SH-SY5Y (cell line): ENCODE data around the gene PDXP.

Experiments used
- GATA2 ChIP-seq: IDR thresholded peaks from 2 replicates; pipeline ENCODE4 v1.6.1; 2011; ENCODE audit warnings: mild to moderate bottlenecking, low read depth, low read length
- GATA3 ChIP-seq: IDR thresholded peaks from 2 replicates; pipeline ENCODE4 v1.6.1; 2011; ENCODE audit warnings: low read depth, mild to moderate bottlenecking, low read length, moderate library complexity

Gene PDXP

DNA sequence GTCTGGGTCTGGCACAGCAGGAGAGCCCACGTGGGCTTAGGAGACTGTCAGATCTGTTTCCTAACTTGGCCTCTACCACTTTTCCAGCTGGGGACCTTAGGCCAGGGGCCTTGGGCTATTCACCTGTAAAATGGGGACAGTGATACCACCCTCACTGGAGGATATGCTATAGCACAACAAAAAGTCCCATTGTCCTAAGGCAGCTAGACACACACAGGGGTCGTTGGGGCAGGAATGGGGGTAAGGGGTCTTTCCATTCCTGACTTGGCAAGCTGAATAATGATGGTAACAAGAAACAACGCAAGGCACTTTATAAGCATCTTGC, 21.6 kb upstream of the PDXP start:
- TF ChIP-seq GATA2, result no peak
- no peak for TF ChIP-seq GATA3

DNA sequence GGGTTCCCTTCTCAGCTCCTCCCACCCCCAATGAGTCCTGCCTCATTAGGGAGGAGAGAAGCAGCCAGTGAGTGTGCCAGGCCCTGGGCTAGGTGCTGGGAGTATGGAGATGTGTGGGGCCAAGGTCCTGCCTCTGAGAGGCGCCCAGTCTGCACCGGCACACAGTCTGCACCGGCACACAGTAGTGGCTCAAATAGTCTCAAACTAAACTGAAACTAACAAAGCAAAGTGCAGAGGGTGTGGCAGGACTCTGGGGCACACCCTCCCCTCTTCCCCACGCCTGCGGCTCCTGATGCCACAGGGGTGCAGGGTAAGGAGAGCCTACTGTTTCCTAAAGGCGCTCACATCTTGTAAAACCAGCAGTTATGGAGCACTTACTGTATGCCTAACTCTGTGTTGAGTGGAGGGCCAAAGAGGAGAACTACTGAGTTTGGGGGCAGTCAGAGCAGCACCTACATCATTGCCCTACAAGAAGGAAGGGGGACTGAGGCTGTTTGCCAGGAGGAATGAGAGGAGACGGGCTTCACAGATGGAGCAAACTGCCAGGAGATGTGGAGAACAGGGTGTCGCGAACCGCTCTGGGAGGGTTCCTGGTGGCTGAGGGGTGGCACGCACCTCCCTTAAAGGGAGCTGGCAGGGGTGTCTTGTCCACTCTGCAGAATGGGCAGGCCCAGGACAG, 20.0 kb upstream of the PDXP start:
- TF ChIP-seq GATA3 (no peak), GATA2 (no peak)

DNA sequence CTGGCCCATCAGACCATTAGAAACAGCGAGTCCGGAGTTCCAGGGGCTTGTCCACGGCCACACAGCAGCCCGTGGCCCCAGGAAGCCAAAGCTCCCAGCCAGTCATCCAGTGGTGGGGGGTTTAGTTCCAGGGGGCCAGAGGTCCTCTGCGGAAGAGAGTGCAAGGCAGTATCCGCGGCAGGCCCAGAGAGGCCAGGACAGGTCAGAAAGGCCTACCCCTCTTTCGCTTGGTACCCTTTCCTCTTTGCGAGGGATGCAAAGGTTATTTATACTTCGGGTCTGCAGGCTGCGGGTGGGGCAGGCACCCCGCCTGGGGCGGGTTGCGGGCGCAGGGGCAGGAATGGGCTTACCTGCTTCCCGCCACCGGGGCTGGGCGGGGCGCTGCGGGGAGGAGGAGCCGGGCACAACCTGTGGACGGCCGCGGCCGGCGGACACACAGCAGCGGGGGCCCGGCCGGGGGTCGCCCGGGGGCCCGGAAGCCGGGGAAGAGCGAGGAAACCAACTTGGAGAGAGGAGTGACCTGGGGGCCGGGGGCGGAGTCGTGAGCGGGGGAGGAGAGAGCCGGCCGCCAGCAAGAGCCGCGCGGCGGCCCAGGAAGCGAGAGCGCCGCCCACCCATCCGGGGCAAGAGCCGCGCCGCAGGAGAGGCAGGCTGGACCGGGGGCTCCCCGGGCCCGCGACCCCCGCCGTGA, 19.3 kb upstream of the PDXP start, which contains the start of gene SH3BP1:
Gene SH3BP1 (plus strand): TSS at position 600 of the 691 bp plus-strand sequence. CDS start 119 bp downstream, outside the sequence.
- TF ChIP-seq GATA2, result no peak

DNA sequence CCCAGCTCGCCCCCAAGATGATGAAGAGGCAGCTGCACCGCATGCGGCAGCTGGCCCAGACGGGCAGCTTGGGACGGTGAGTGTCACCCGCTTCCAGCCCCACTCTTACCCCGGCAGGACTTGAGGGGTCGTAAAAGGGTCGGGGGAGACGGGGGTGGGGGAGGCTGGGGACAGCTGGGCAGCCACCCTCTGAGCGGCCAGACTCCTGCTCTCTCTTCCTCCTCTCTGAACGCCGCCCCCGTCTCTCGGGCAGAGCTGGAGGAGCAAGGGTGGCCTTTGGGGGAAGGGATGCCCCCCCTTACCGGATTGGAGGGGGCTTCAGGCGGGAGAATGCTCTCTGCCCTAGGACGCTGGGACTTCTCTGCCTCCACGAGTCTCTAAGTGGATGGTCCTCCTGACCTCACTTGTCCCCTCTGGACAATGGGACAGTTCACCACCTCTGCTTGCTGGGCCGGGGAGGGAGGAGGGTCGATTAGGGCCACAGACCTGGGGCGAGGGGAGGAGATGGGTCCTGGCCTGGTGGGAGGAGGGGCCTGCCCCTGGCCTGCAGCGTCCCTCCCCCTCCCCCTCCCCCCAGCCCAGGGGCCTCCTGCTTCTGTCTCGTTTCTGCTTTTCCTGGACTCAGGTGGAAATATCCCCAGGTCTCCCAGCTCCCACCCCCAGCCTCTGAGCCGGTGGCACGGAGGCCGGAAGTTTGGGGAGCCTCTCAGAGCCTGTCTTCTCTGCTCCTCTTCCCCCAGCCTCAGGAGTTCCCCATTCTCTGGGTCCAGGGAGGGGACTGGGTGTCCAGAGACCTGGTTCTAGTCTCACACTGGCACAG, 18.5 kb upstream of the PDXP start:
- no peak for TF ChIP-seq GATA3
- TF ChIP-seq GATA2, result no peak

DNA sequence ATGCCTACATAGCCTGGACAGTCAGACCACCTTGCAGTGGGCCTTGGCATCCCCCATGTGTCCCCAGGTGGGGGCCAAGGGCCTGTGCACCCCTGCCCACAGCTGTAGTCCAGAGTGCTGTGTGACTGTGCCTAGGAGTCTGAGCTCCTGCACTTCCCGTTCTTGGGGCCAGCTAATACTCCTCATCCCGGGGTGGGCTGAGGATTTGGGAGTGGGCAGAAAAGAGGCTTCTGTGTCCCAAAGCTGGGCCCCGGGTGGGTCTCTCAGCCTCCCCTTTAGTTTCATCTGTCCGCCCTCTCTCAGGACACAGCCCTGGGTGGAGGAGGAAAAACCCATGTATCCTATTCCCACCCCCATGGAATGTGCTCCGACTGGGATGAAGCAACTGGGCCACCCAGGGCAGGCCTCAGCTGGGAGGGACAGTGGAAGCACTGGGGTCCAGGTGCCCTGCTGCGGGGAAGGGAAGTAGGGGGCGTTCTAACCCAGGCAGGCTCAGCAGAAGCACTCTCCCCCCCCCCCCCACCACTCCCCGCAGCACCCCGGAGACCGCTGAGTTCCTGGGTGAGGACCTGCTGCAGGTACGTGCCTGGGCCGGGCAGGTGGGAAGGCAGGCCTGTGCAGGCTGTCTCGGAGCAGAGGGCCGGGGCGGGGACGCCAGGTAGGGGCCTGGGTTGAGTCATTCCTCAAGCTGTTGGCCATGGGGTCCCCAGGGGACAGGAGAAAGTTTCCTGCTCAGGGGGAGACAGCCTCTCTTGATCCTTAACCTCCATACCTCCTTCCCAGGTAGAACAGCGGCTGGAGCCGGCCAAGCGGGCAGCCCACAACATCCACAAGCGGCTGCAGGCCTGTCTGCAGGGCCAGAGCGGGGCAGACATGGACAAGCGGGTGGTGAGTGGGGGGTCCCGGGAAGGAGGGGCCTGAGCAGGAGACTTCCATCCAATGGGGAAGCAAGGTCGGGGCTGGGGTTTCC, 17.6 kb upstream of the PDXP start:
- TF ChIP-seq GATA3, result no peak
- TF ChIP-seq GATA2, result no peak

DNA sequence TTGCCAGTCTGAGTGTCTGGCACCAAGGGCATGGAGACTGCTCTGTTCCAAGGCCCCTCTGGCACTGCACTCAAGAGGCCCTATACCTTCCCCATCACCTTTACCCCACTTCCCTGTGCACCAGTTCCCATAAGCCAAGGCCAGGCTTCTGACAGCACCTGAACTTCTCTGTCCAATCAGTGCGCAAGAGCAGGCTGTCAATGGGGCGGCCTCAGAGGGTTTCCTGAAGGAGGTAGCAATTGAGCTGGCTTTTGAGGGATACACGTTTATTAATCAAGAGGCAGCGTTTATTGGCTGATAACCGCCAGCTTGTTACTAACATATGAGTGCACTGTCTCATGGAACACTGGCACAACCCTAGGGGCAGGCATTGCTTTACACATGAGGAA, 17.0 kb upstream of the PDXP start:
- TF ChIP-seq GATA3 (no peak), GATA2 (no peak)

DNA sequence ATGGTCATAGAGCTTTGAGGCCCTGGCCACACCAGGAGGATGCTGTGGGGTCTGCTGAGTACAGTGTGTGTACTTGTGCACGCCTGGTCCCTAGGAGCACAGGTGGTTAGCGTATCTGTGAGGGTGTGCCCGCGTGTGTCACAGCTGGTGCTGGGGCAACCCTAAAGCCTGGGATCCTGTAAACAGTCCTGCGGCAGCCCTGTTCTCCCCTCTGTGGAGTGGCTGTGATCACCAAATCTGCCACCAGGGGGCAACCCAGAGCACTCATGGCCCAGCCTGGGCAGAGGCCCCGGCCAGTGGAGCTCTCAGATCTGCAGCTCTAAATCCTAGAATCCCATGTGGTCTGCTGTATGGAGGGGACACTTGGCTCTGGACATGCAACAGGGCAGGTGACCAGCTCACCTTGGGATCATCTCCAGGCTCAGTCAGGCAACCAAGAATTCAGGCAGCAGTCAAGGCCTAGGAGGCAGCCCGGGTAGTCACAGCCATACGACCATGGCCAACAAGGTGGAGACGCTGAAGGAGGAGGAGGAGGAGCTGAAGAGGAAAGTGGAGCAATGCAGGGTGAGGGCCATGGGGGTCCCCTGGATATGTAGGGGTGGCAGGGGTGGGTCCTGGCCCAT, 15.2 kb upstream of the PDXP start:
- TF ChIP-seq GATA2 (no peak), GATA3 (no peak)

DNA sequence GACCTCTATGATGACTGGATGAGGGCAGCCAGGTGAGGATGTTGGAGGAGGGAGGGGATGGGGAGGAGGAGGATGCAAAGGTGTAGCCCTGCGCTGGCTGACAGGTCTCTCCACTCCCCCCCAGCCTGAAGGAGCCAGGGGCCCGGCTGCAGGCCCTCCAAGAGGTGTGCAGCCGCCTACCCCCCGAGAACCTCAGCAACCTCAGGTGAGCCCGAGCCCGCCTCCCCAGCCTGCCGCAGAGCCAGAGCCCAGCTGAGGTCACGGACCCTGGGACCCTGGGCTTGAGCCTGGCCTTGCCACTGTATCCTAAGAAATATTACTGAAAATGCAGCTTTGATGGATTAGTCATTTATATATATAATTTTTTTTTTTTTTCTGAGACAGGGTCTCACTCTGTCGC, 11.2 kb upstream of the PDXP start:
- TF ChIP-seq GATA2 (no peak), GATA3 (no peak)

DNA sequence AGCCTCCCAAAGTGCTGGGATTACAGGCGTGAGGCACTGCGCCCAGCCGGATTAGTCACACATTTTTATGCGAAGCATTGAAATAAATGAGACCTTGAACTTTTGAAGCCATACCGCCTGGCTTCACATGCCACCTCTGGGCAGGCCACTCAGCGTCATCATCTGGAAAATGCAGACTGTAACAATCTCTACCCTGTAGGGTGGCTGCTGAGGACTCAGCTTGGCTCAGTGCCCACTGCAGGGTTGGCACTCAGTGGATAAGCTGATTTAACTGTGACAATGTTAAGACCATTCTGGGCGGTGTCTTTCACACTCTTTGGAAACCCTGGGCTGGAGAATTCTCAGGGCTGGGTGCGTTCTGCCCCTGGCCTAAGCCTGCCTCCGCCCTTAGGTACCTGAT, 10.6 kb upstream of the PDXP start:
- no peak for TF ChIP-seq GATA3
- no peak for TF ChIP-seq GATA2

DNA sequence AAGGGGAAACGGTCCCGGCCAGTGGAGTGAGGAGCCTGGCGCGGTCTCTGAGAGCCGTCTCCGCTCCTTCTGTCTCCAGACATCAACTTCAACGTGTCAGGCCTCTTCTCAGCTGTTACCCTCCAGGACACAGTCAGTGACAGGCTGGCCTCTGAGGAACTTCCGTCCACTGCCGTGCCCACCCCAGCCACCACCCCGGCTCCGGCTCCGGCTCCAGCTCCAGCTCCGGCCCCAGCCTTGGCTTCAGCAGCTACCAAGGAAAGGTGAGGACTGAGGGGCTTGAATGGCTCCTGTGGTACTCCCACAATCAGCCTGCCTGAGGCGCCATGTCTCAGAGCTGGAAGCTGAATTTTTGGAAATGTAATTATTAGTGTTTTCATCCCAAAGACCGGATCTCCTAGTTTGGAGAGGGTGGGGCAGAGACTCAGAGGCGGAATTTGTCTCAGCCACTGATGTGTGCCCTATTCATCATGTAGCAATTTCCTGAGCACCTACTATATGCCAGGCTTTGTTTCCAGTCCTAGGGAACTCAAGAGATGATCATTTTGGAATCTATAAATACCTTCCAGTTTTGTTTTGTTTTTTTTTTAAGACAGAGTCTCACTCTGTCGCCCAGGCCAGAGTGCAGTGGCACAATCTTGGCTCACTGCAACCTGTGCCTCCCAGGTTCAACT, 7.9 kb upstream of the PDXP start:
- no peak for TF ChIP-seq GATA2
- TF ChIP-seq GATA3, result no peak

DNA sequence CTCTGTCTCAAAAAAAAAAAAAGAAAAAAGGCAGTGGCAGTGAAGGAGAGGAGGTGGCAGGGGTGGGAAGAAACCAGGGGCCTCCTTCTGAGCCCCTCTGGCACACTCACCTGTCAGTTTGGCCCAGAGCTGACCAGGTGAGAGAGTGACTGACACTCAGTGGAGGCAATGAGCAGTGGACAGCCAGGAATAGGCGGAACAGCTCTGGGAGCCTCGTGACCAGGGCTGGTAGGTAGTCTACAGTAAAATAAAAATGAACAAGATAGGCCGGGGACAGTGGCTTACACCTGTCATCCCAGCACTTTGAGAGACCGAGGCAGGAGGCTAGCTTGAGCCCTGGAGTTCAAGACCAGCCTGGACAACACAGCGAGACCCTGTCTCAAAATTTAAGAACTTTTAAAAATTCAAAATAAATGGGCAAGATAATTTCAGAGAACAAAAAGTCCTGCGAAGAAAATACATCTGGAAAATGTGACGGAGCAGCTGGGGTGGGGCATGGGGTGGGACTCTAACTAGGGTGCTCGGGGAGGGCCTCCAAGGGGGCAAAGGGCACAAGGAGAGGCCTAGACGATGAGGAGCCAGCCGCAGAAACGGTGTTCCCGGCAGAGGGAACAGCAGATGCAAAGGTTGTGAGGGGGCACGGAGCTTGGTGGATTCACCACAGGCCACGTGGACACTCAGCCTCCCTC, 3.8 kb upstream of the PDXP start:
- TF ChIP-seq GATA3 (no peak), GATA2 (no peak)

DNA sequence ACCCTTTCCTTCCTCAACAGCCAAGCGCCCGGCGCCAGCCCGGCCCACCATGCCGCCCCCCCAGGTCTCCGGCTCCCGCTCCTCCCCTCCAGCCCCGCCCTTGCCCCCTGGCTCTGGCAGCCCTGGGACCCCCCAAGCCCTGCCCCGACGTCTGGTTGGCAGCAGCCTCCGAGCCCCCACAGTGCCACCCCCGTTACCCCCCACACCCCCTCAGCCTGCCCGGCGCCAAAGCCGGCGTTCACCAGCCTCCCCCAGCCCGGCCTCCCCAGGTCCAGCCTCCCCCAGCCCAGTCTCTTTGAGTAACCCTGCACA, 3.3 kb upstream of the PDXP start:
- TF ChIP-seq GATA2 (no peak), GATA3 (no peak)
